ENCODE data around the gene HAND1.

DNA sequence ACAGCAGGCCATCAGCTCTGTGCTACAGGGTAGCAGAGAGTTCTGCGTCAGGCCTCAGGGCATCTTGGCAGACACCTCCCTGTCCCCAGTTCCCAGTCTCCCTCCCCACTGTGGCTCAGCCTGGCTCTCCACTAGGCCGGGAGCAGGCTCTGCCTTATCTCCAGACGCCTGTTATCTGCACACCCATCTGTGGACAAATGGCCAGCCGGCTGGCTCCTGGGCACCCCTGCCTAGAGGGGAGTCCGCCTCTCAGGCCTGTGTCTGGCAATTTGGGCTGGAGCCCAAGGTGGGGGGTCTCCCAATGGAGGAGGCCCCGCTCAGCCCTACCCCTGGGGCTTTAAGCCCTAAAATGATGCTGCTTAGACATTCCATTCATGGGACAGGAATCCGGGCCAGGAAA, 39.2 kb upstream of the HAND1 start:
- TF ChIP-seq ZNF274 (IDR thresholded peaks at IDR 0.05; ENCODE audit: low read depth, low read length), result no peak
- no peak for TF ChIP-seq YY1 (IDR thresholded peaks at IDR 0.05; ENCODE audit: insufficient read depth, insufficient read length)
- TF ChIP-seq SUZ12 (IDR thresholded peaks at IDR 0.05; ENCODE audit: extremely low read depth, insufficient read depth, insufficient read length), result no peak

All from NT2/D1 (cell line).